ENCODE measurements around the gene MEIOSIN.
A peak's percentile ranks its signal among the peaks of the same experiment; 100 is the strongest.

Gene MEIOSIN

DNA sequence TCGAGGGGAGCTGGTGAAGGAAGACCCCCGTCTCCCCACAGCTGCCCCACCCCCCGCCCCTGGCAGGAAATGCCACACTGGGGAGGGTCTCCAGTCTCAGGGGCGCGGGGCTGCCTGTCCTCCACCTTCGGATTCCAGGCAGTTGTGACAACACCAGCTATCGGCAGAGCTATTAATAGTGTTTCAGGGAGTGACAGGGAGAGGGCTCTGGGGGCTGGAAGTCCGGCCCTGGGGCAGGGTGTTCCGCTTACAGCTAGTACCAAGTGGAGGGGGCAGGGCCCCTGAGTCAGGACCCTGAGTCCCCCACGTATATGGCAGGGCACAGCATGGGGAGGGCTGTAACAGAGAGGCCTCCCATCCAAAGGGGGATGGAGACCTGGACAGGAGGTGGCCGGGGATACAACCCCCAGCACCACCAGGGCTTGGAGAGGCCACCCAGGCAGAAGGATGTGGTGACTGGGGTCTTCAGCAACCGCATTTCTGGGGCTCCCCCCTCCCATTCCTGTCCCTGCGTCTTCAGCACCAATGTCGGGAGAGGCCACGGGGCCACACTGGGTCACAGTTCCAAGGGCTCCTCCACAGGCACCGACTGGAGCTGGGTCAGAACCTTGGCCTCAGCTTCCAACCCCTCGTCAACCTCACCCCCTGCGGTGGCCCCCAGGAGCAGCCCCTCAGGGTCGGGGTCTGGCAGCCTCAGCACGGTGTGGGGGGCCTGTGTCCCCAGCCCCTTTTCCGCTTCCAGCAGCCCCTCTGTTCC lies 31.9 kb downstream of the MEIOSIN start:
- DNase-seq (ENCODE audit: low read depth) = no peak

DNA sequence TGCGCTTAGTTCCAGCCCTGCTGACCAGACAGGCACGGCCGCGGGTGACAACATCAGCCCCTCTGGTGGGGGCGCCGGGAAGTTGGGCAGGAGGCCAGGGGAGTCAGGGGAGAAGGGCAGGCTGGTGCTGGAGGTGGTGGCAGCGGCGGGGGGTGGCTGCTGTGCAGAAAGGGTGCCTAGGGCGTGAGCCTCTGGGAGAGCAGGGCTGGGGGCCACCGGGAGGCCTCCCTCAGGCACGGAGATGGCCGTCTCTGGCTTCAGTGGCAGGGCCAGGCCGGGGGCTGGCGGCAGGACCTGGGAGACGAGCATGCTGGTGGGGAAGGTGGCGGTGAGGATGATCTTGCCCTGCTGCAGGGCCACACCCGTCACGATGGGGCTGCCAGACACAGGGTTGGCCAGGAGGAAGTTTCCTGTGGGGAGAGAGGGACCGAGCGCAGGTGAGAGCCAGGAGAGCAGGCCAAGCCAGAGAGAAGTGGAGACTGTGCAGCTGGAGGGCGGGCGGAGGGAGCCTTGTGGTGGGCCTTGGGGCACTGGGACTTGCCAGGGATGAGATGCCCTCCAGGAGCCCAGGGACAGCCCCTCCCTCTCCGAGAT lies 32.6 kb downstream of the MEIOSIN start:
- DNase-seq (ENCODE audit: low read depth) = no peak

DNA sequence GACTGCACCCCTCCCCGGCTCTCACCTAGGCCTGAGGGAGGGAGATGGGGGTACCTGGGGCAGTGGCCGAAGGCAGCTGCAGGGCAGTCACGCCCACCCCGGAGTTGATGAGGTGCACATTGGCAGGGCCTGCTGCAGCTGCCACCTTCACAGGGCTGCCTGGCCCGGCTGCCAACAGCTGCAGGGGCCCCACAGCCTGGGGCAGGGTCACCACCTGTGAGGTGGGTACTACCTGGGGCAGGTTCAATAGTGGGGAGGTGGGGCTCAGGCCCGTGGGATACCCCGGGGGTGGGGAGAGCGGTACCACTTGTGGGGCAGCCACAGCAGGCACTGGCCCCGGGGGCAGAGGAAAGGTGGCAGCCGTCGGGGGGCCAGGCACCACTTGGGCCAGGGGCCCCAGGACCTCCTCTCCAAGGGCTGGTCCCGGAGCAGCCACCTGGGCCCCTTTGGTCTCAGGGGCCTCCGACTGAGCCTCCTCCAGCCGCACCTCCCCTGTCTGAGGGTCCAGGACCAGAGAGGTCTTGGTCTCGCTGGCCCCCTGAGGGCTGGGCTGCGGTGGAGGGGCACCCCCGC lies 33.1 kb downstream of the MEIOSIN start:
- DNase-seq (ENCODE audit: low read depth) = no peak

DNA sequence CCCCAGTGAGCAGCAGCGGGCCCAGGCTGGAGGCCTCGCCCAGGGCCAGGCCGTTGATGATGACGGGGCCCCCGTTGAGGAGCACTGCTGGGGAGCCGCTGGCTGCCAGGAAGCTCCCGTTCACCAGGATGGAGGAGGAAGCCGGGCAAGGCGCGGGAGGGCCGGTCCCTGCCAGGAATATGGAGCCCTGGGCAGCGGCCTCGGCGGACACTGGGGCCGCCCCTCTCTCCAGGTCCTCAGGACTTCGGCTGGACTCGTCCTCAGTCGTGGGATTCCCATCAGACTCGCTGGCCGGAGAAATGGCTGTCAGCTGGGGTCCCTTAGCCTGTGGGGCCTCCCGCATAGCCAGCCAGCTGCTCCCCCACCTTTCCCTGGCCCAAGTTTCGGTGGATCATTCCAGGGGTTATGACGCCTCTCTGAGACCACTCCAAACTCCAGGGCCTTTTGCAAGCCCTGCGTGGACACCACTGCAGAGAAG lies 33.7 kb downstream of the MEIOSIN start:
- DNase-seq (ENCODE audit: low read depth) = no peak

DNA sequence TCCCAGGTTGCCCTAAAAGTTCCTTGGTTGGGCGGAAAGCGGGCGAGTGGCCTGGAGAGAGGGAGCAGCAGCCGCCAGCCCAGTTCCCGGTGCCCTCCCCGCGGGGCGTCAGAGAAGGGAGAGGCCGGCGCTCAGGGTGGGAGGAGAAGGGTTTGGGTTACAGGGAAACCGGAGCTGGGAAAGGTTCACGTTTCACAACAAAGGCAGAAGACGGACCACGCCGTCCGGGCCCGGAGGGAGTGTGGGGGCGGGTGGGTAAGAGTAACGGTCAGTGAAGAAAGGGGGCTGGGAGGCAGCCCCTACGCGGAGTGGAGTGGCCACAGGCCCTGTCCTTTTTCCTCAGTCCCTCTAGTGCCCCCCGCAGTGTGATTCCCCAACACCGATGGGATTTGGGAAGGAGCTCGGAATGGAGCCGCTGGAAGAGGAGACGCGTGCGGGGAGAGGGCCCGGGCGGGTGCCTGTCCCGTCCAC lies 34.2 kb downstream of the MEIOSIN start:
- DNase-seq (ENCODE audit: low read depth) = no peak

DNA sequence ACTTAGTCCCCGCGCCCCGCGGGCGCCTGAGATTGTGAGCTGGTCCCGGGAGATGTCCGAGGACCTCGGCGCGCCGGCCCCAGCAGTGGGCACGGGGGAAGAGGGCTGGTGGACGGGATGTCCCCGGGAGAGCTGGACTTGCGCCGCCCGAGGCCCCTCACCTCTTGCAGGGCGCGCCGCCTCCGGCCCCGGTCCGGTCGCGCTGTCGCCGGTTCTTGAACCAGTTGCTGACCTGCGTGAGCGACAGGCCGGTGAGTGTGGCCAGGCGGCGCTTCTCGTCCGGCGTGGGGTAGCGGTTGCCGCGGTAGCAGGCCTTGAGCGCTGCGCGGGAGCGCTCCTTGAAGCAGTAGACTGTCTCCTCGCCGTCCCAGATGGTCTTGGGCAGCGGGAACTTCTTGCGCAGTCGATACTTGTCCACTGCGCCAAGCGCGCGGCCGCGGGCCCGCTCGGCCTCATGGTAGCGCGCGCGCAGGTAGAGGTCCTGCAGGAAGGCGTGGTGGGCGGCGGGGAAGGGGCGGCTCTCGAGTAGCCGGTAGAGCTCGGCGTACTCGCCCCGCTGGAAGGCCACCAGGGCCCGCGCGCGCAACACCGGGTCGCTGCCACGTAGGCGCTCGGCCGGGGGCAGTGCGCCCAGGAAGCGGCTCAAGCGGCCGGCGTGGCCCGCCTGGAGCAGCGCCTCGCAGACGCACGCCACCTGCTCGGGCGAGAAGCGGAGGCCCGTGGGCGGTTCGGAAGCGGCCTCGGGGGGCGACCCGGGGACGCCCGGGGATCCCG lies 34.8 kb downstream of the MEIOSIN start:
- no peak for DNase-seq (ENCODE audit: low read depth)

DNA sequence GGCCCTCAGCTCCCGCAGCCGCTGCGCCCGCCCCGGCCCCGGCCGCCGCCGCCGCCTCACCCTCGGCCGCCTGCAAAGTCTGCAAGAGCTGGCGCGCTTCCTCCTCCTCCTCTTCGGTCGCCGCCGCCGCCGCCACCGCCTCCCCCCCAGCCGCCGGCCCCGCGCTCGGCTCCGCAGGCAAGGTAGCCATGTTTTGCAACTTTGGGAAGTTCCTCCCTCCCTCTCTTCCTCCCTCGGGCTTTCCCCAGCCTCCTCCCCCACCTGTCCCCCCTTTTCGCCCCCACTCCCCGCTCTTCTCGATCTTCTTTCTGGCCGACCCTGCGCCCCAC lies 35.4 kb downstream of the MEIOSIN start:
- DNase-seq (ENCODE audit: low read depth) = no peak

DNA sequence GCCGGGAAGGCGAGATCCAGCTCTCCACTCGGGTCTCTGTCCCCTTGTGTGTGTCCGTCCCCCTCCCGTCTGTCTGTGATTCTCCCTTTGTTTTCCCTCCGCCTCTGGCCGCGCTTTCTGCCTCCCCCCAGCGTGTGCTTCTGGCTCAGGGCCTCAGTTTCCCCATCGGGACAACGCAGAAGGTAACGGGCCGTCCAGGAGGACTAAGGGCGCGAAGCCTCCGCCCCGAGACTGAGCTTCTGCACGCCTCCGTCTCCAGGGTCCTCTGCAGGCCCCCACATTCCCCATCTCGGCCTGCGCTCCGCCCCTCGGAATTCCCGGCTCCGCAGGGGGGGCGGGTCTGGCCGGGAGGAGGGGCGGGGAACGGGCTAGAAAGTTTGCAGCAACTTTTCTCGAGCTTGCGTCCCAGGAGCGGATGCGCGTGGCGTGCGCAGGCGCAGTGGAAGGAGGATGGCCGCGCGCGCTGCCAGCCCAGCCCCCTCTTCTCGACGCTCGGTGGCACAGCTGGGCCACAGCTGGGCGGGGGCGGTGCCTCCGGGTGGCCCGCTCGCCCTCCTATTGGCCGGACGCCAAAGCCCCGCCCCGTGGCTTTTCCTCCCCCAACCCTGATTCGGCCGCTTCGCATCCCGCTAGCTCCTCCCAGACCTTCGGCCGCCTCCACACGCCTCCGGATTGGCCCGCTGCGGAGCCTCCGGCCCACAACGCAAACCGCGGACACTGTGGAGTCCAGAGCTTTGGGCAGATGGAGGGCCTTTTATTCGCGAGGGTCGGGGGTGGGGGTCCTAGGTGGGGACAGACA lies 35.9 kb downstream of the MEIOSIN start, which contains the start of gene SIX5:
SIX5 (minus strand) TSS at position 269 of the 799 bp plus-strand sequence. CDS start 408 bp downstream, outside the sequence.
- DNase-seq (ENCODE audit: low read depth) = peak; percentile 88

DNA sequence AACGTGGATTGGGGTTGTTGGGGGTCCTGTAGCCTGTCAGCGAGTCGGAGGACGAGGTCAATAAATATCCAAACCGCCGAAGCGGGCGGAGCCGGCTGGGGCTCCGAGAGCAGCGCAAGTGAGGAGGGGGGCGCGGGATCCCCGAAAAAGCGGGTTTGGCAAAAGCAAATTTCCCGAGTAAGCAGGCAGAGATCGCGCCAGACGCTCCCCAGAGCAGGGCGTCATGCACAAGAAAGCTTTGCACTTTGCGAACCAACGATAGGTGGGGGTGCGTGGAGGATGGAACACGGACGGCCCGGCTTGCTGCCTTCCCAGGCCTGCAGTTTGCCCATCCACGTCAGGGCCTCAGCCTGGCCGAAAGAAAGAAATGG lies 36.6 kb downstream of the MEIOSIN start:
- DNase-seq (ENCODE audit: low read depth) = no peak

DNA sequence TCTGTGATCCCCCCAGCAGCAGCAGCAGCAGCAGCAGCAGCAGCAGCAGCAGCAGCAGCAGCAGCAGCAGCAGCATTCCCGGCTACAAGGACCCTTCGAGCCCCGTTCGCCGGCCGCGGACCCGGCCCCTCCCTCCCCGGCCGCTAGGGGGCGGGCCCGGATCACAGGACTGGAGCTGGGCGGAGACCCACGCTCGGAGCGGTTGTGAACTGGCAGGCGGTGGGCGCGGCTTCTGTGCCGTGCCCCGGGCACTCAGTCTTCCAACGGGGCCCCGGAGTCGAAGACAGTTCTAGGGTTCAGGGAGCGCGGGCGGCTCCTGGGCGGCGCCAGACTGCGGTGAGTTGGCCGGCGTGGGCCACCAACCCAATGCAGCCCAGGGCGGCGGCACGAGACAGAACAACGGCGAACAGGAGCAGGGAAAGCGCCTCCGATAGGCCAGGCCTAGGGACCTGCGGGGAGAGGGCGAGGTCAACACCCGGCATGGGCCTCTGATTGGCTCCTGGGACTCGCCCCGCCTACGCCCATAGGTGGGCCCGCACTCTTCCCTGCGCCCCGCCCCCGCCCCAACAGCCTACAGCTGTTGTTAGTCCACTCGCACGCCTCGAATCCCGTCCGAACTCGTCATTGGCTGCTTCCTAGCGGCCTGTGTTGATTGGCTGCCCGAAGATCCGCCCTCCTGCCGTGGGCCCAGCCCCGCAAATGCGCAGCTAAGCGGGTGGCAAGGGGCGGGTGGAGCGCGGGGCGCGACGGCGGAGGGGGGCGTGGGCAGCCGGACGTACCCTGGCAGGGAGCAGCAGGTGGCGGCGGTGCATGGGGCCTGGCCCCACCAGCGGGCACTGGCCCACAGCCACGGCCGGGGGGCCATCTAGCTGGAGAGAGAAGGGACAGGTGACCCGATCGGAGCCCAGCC lies 37.2 kb downstream of the MEIOSIN start:
- DNase-seq (ENCODE audit: low read depth) = peak; percentile 71

DNA sequence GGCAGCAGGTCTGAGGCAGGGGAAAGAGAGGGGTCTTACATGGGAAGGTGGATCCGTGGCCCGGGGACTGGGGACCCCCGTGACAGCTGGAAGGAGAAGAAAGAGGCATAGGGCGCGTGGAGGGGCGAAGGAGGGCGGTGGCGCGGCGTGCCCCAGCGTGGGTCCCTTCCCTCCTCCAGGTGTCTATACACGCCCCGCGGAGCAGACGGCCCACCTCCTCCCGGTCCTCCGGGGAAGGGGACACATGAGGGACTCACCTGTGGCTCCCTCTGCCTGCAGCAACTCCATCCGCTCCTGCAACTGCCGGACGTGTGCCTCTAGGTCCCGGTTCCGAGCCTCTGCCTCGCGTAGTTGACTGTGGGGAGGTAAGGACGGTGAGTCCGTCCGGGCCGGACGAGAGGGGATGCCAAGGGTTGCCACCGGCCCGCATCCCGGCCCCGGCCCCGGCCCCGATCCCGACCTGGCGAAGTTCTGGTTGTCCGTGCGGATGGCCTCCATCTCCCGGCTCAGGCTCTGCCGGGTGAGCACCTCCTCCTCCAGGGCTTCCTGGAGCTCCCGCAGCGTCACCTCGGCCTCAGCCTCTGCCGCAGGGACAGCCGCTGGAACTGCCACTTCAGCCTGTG lies 38.2 kb downstream of the MEIOSIN start:
- DNase-seq (ENCODE audit: low read depth) = no peak

DNA sequence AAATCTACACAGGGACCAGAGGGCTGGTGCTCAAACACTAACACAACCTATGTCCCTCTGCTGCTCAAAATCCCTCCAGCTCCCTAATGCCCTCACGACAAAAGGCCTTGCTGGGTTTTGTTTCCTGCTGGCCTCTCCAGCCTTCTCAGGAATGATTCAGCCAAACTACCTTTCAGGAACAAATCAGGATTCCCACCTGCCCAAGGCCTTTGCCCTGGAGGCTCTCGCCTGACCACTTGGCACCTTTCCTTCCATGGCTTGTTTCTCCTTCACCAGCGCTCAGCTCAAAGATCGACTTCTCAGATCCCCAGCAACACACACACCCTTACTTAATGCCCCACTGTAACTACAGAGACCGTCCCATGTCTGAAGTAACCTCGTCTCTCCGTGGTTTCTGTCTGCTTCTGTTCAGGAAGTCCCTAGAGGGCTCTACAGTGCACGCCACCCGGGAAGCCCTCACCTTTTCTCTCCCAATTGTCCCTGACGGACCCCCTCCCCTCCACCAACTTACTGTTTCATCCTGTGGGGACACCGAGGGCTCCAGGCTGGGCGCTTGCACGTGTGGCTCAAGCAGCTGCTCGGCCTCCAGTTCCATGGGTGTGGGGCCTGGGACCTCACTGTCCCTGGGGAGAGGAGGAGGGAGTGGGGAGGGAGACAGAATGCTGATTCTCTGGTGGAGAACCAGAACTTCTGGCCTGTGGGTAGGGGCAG lies 39.0 kb downstream of the MEIOSIN start:
- DNase-seq (ENCODE audit: low read depth) = no peak

DNA sequence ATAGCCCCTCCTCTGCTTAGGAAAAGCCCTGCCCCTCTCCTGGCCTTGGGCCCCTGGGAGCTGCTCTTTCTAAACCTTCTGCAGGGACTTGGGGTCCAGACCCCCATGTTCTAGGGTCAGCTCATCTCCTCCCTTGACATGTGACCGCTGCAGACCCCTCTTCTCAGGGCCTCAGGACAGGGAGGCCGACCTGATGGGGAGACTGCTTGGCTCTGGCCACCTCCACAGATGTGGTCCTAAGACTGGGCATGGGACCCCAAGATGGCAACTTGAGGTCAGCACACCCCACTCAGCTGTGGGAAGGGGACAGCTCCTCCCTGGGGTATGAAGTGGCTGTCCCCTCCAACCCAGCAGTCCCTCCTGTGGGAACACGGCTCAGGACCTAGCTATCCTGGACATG lies 39.7 kb downstream of the MEIOSIN start:
- no peak for DNase-seq (ENCODE audit: low read depth)

DNA sequence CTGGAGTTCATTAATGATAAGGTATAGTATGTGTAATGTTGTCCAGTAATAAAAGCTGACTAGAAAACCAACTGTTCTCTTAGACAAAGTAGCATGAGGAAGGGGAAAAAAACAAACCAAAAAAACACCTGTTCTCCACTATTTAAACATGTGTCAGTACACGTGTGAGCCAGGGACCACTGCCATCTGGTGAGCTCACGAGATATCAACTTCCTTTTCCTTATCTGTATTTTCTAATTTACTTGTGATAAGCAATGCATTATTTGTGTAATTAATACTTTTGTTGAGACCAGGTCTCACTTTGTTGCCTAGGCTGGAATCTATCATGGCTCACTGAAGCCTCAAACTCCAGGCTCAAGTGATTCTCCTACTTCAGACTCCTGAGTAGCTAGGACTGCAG lies 40.1 kb downstream of the MEIOSIN start:
- no peak for DNase-seq (ENCODE audit: low read depth)

DNA sequence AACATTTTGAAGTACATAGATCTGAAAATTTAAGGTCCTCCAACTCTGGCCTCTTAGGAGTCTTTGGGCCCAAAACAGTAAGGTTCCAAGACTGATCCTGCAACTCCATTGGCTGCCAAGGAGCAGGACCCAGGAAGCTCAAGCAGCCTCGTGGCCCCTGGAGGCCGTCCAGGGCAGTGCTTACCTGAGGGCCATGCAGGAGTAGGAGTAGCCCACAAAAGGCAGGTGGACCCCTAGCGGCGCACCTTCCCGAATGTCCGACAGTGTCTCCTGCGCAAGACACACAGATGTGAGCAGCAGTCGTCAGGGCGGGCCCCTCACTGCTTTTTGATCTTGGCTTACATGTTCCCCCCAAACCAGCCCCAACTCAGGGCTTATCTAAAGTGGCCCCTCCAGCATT lies 41.5 kb downstream of the MEIOSIN start:
- no peak for DNase-seq (ENCODE audit: low read depth)

DNA sequence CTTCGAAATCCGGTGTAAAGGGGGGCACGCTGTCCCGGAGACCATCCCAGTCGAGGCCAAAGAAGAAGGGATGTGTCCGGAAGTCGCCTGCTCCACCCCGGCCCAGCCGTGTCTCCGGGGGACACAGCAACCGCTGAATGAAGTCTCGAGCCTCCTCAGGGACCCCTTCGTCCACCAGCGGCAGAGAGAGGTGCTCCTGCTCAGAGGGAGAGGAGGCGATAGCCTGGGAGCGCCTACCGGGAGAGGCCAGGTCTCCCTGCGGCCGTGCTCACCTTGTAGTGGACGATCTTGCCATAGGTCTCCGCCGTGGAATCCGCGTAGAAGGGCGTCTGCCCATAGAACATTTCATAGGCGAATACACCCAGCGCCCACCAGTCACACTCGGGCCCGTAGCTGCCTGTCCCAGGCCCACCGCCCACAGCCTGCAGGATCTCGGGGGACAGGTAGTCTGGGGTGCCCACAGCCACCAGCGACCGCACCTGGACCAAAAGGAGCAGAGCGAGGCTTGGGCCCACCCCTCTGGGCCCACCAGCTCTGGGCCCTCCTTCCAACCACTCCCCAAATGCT lies 44.2 kb downstream of the MEIOSIN start:
- no peak for DNase-seq (ENCODE audit: low read depth)

DNA sequence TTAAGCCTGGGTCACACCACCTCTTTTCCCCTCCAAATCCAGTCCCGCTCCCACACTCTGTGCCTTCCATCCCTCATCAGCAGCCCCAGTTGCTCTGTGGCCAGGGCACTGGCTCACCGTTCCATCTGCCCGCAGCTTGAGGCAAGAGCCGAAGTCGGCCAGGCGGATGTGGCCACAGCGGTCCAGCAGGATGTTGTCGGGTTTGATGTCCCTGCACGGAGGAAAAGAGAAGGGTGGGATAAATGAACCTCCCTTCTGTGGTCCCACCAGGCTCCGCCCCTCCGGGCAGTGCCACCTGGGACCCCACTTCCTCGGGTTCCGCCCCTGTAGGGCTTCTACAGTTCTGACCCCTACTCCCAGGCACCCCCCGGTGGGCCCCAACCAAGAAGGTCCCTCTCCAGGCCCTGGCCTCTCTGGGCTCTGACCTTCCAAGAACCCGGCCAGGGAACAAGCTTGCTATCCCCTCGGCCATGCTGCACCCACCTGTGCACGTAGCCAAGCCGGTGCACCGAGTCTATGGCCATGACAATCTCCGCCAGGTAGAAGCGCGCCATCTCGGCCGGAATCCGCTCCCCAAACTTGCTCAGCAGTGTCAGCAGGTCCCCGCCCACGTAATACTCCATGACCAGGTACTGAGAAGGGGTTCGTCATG lies 44.9 kb downstream of the MEIOSIN start:
- DNase-seq (ENCODE audit: low read depth) = no peak

DNA sequence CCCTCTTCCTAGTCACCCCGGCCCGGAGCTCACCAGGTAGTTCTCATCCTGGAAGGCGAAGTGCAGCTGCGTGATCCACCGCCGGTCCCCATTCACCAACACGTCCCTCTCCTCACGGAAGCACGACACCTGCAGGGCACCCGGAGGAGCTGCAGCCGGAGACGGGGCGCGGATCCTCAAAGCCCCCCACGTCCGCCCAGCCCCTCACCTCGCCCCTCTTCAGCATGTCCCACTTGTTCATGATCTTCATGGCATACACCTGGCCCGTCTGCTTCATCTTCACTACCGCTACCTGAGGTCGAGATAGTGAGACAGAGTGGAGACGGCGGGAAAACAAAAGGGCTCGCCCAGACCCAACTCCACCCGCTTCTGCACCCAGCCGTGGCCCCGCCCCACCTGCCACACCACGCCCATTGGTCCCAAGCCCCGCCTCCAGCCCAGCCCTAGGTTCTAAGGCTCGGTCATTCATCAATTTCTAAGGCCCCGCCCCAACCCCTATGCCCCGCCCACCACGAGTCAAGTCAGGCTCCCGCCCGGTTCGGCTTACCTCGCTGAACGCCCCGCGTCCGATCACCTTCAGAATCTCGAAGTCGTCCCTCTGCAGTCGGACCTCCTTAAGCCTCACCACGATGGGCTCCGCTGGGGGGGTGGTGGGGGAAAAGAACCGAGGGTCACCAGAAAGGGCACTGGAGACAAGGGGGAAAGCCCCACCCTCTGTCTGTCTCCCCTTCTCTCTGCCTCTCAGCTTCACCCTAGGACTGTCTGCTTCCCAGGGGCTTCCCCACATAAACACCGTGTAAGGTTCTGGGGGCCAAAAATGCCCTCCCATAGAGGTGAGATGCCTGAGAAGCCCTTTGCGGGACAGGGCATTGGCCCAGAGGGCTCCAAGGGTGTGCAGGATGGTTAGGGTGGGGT lies 46.2 kb downstream of the MEIOSIN start:
- peak; percentile 82 for DNase-seq (ENCODE audit: low read depth)
